Neural cell (in vitro differentiated cells): ENCODE results near the gene HMGCLL1.

Experiments
- CTCF ChIP-seq: fragments of 450-650 bp; IDR thresholded peaks from 2 replicates; pipeline ENCODE4 v1.5.1; 2014; ENCODE audit warnings: antibody characterized with exemption, mild to moderate bottlenecking, moderate library complexity; ENCODE audit not compliant: poor library complexity, severe bottlenecking
- EP300 ChIP-seq: fragments of 450-650 bp; conservative IDR thresholded peaks from 2 replicates; pipeline ENCODE4 v1.6.1; 2014; ENCODE audit warnings: antibody characterized with exemption, mild to moderate bottlenecking, moderate library complexity; ENCODE audit not compliant: poor library complexity, severe bottlenecking
- EZH2 ChIP-seq: fragments of 200-600, 300-800 bp; shearing (Covaris generic), sonication (generic); IDR thresholded peaks from 2 replicates; pipeline ENCODE4 v1.6.1; 2014; ENCODE audit warnings: antibody characterized with exemption, low read length, borderline replicate concordance, mild to moderate bottlenecking; ENCODE audit not compliant: insufficient read depth, poor library complexity, severe bottlenecking
- POLR2AphosphoS5 ChIP-seq: IDR thresholded peaks from 2 replicates; pipeline ENCODE4 v1.6.1; 2012
- RAD21 ChIP-seq: fragments of 450-650 bp; conservative IDR thresholded peaks from 2 replicates; pipeline ENCODE4 v1.6.1; 2014; ENCODE audit warnings: antibody characterized with exemption, mild to moderate bottlenecking, moderate library complexity
- REST ChIP-seq: IDR thresholded peaks from 2 replicates; pipeline ENCODE4 v1.6.1; 2012; ENCODE audit warnings: borderline replicate concordance
- SMC3 ChIP-seq: fragments of 450-650 bp; conservative IDR thresholded peaks from 2 replicates; pipeline ENCODE4 v1.6.1; 2014; ENCODE audit warnings: antibody characterized with exemption, mild to moderate bottlenecking, moderate library complexity; ENCODE audit not compliant: poor library complexity
- TAF1 ChIP-seq: IDR thresholded peaks from 2 replicates; pipeline ENCODE4 v1.6.1; 2012; ENCODE audit warnings: low read depth

- TF ChIP-seq CTCF (no peak), SMC3 (no peak), POLR2AphosphoS5 (no peak), EZH2 (no peak), REST (no peak), RAD21 (no peak), EP300 (no peak), TAF1 (no peak)
Observed at GRCh38 chr6:55560290-55560885, 18.6 kb downstream of the HMGCLL1 start.
